Ascending aorta (tissue), 2 donors: Measurements from ENCODE around the gene PIP5K1B. TPM values are rescaled to one million over a fixed set of nuclear protein-coding genes. Genes with fewer than 3 reads are reported as not detected.

Experiments
- DNase-seq, 2 donors: peaks; one replicate each; pipeline ENCODE4 v3.0.0-alpha.2; 2019; ENCODE audit warnings: low spot score in 2 of 2
- H3K27ac ChIP-seq, 2 donors: fragments of 200-600 bp; sonication (generic); one replicate each; pipeline ENCODE4 v1.5.1; 2016 to 2017; ENCODE audit warnings: mild to moderate bottlenecking in 1 of 2
- H3K27me3 ChIP-seq: fragments of 200-600 bp; sonication (generic); one replicate; pipeline ENCODE4 v1.5.1; 2017
- H3K36me3 ChIP-seq, 2 donors: fragments of 200-600 bp; sonication (generic); one replicate each; pipeline ENCODE4 v1.5.1; 2016
- H3K4me1 ChIP-seq, 2 donors: fragments of 200-600 bp; sonication (generic); one replicate each; pipeline ENCODE4 v1.5.1; 2016 to 2017; ENCODE audit warnings: mild to moderate bottlenecking in 1 of 2
- H3K4me3 ChIP-seq, 2 donors: fragments of 200-600 bp; sonication (generic); one replicate each; pipeline ENCODE4 v1.5.1; 2016 to 2017; ENCODE audit warnings: mild to moderate bottlenecking in 1 of 2
- H3K9me3 ChIP-seq, 2 donors: fragments of 200-600 bp; sonication (generic); one replicate each; pipeline ENCODE4 v1.5.1; 2016
- CTCF ChIP-seq, 3 experiments: fragments of 200-600 bp in 2 of 3; fragments of 450-650 bp in 1 of 3; sonication (generic) in 2 of 3; IDR thresholded peaks; one replicate each; pipeline ENCODE4 v1.5.1; 2016 to 2019; ENCODE audit warnings: antibody characterized with exemption in 3 of 3, mild to moderate bottlenecking in 1 of 3, moderate library complexity in 1 of 3
- intact Hi-C: fragments of 100-400 bp; cut with DNase I; formaldehyde crosslinking; loops from one replicate; pipeline ENCODE4 v1.15.1; 2023
- total RNA-seq: library from RNA; depleted of rRNA; stranded (reverse); fragments of >200 nt; gene quantifications from one replicate; pipeline ENCODE4 v1.1.0, GENCODE V29; 2016

Gene PIP5K1B
- total RNA-seq, 1 donor from 2014 or later, result 0.85 TPM

- TF ChIP-seq CTCF (IDR thresholded peaks at IDR 0.05), result no peak
- H3K9me3 ChIP-seq, result no peaks in the 10 kb centered on the region
- no peak overlapping the region for H3K27ac ChIP-seq
- no peaks in the 10 kb centered on the region for H3K27me3 ChIP-seq
- no peak for DNase-seq
- no peak overlapping the region for H3K4me3 ChIP-seq
- intact Hi-C loops, result no loop called here
- H3K36me3 ChIP-seq, result no peaks in the 10 kb centered on the region
- H3K4me1 ChIP-seq, result no peaks in the 10 kb centered on the region
Observed at GRCh38 chr9:68744426-68744825, 39.4 kb downstream of the PIP5K1B start.

- no peak for TF ChIP-seq CTCF (IDR thresholded peaks at IDR 0.05)
- intact Hi-C loops, result no loop called here
- Histone ChIP-seq H3K27ac (no peak overlapping the region), H3K9me3 (no peaks in the 10 kb centered on the region), H3K36me3 (no peaks in the 10 kb centered on the region), H3K27me3 (no peaks in the 10 kb centered on the region), H3K4me3 (no peak overlapping the region), H3K4me1 (no peaks in the 10 kb centered on the region)
- DNase-seq, result no peak
Observed at GRCh38 chr9:68746525-68746924, 41.5 kb downstream of the PIP5K1B start.

GRCh38 chr9:68747043-68747533, 42.0 kb downstream of the PIP5K1B start:
- no peak for DNase-seq
- Histone ChIP-seq H3K27ac (no peak overlapping the region), H3K4me3 (no peak overlapping the region), H3K36me3 (no peaks in the 10 kb centered on the region), H3K27me3 (no peaks in the 10 kb centered on the region), H3K4me1 (no peaks in the 10 kb centered on the region), H3K9me3 (no peaks in the 10 kb centered on the region)
- no peak for TF ChIP-seq CTCF (IDR thresholded peaks at IDR 0.05)
- intact Hi-C loops, result no loop called here

- Histone ChIP-seq H3K27ac (no peak overlapping the region), H3K9me3 (no peaks in the 10 kb centered on the region), H3K4me1 (no peaks in the 10 kb centered on the region), H3K27me3 (no peaks in the 10 kb centered on the region), H3K36me3 (no peaks in the 10 kb centered on the region), H3K4me3 (no peak overlapping the region)
- intact Hi-C loops, result no loop called here
- no peak for TF ChIP-seq CTCF (IDR thresholded peaks at IDR 0.05)
- DNase-seq, result no peak
Observed at GRCh38 chr9:68749135-68749534, 44.1 kb downstream of the PIP5K1B start.

GRCh38 chr9:68749579-68750159, 44.6 kb downstream of the PIP5K1B start:
- no peak for TF ChIP-seq CTCF (IDR thresholded peaks at IDR 0.05)
- H3K4me1 ChIP-seq, result no peaks in the 10 kb centered on the region
- H3K27me3 ChIP-seq, result no peaks in the 10 kb centered on the region
- H3K9me3 ChIP-seq, result no peaks in the 10 kb centered on the region
- H3K27ac ChIP-seq, result no peak overlapping the region
- H3K4me3 ChIP-seq, result no peak overlapping the region
- H3K36me3 ChIP-seq, result no peaks in the 10 kb centered on the region
- DNase-seq, result no peak
- intact Hi-C loops, result no loop called here

- H3K36me3 ChIP-seq, result no peaks in the 10 kb centered on the region
- H3K9me3 ChIP-seq, result no peaks in the 10 kb centered on the region
- H3K4me1 ChIP-seq, result no peaks in the 10 kb centered on the region
- no peaks in the 10 kb centered on the region for H3K27me3 ChIP-seq
- no peak for TF ChIP-seq CTCF (IDR thresholded peaks at IDR 0.05)
- H3K4me3 ChIP-seq, result no peak overlapping the region
- no peak for DNase-seq
- H3K27ac ChIP-seq, result no peak overlapping the region
- intact Hi-C loops, result no loop called here
Observed at GRCh38 chr9:68750255-68750654, 45.2 kb downstream of the PIP5K1B start.
